CD4-positive, alpha-beta T cell treated with Interleukin-10 for 1 hour (primary cell): Measurements from ENCODE around the gene TRMT61A.

ENCODE experiments used
- DNase-seq: peaks from one replicate; pipeline ENCODE4 v3.0.0-alpha.2; 2020

Gene TRMT61A

GRCh38 chr14:103569408-103569807 is 40.4 kb downstream of the TRMT61A start:
- DNase-seq: no peak

GRCh38 chr14:103574104-103574503 is 45.1 kb downstream of the TRMT61A start:
- DNase-seq: no peak

DNA sequence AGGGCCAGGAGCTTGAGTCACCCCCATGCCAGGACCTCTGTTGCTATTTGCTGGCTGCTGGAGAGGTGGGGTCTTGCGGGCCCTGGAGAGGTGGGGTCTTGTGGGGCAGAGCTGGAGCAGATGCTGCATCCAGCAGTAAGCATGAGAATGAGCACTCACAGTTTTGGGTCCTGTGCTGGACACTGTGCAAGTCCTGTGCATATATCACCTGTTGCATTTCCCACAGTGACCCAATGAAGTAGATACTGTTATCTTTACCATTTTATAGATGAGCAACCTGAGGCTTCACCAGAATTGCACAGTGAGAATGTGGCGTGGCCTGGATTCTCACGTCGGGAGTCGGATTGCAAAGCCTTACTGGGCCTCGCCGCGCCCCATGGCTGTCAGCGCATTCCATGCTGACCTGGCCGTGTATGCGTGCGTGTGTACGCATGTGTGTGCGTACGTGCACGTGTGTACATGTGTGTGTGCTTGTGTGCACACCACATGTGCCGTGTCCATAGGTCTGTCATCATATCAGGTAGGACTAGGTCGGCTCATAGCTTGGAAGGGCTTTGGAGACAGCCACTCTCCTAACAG is 45.8 kb downstream of the TRMT61A start:
- DNase-seq: no peak

DNA sequence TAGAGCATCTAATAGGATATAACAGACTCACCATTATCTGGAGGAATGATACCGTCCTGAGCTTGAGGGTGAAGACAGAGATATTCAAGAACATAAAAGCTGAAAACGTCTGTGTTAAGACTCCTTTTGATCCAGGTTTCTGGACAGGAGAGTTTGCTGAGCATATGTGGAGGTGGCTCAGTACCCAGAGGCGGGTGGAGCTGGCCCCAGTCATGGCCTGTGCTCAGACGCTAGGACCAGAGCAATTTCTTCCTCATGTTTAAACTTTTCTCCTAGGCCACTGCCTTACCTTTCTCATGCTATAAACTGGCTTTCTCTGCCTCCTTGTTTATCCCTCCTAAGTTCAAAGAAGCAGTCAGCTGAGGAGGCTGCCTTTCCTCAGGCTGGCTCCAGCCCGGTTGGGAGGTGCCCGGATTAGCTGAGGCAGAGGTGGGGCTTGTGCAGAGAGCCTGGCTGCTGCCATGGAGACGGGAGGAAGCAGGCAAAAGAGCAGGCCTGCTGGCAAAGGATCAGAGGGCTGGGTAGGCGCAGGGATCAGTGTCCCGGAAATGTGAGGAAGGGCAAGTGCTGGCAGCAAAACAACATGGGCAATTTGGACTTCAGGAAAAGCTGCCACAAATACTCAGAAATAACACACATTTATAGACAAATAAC is 47.5 kb downstream of the TRMT61A start:
- no peak for DNase-seq

GRCh38 chr14:103578401-103579075 is 49.5 kb downstream of the TRMT61A start:
- DNase-seq: no peak

- no peak for DNase-seq
Measured at GRCh38 chr14:103581206-103581605, 52.2 kb downstream of the TRMT61A start.

- no peak for DNase-seq
Measured at GRCh38 chr14:103581954-103582703, 53.1 kb downstream of the TRMT61A start.

GRCh38 chr14:103584326-103584915 is 55.4 kb downstream of the TRMT61A start:
- no peak for DNase-seq
